Stimulated activated CD8-positive, alpha-beta memory T cell treated with anti-CD3 and anti-CD28 coated beads, Interleukin-12 subunit alpha, Interleukin-12 subunit beta, amount 100 ng/mL, for 24 hours (primary cell): ENCODE data around the gene POU3F2.

Source experiments
- DNase-seq: peaks from one replicate; pipeline ENCODE4 v3.0.0-alpha.2; 2020; ENCODE audit errors: extremely low read depth

The POU3F2 gene

DNA sequence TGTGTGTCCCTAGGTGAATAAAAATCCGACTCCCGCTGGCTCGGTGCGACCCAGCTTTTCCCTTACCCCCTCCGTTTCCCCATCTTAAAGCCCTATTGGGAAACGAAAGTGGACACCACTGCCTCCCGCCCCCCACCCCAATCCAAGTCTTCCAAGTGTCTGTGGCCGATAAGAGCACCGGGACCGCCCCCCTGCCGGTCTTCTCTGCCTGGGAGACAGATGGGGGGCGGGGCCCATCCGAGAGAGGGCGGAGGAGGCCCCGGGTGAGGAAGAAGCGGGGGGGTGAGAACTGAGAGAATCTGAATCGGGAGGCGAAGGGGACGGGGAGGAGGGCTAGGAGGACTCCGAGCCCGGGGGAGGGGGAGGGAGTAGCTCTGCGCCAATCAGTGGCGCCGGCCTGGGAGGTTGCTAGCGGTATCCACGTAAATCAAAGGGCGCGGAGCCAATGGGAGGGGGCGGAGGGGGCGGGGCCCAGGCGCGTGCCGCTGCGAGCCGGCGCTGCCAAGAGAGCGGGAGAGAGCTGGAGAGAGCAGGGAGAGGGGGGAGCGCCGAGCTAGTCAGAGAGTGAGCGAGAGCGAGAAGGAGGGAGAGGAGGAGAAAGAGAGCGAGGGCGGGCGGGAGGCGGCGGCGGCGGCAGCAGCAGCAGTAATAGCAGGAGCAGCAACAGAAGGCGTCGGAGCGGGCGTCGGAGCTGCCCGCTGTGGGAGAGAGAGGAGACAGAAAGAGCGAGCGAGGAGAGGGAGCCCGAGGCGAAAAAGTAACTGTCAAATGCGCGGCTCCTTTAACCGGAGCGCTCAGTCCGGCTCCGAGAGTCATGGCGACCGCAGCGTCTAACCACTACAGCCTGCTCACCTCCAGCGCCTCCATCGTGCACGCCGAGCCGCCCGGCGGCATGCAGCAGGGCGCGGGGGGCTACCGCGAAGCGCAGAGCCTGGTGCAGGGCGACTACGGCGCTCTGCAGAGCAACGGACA, at the start of gene POU3F2:
Gene POU3F2 (plus strand): TSS at position 515 of the 972 bp plus-strand sequence. CDS start 300 bp downstream, at position 815.
- peak; percentile 47 for DNase-seq

DNA sequence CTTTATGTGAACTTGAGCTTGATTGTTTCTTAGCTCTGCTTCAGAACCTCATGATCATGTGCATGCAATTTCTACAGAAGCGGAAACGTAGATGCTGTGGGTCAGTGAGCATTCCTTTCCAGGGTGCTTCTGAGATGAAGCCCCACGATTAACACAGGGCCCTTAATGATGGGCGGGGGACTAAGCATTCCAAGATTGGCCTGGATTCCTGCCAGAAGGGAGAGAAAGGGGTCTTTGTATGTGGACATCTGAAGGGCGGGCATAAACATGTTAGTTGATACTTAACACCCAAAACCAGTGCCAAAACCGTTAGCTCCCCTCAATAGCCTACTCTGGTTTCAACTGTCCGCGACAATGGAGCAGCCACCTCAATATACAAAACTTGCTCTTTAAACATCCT, 46.9 kb upstream of the POU3F2 start:
- DNase-seq = no peak

DNA sequence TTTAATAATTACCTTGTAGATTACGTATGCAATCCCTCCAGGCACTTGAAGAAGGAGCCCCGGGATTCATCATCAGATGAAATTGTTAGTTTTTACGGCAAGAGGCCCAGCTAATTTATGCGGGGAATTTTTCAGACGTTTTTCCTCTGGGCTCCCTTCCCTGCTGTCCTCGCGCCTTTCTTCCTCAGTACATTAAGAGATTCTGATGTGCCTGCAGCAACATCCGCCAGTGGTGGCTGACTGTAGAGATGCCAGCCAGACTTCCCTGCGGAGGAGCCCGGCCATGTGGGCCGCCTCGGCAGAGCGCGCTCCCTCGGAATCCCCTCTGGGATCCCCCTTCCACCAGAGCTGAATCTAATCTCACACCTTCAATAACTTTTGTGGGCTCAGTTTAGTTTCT, 46.4 kb upstream of the POU3F2 start:
- no peak for DNase-seq

DNA sequence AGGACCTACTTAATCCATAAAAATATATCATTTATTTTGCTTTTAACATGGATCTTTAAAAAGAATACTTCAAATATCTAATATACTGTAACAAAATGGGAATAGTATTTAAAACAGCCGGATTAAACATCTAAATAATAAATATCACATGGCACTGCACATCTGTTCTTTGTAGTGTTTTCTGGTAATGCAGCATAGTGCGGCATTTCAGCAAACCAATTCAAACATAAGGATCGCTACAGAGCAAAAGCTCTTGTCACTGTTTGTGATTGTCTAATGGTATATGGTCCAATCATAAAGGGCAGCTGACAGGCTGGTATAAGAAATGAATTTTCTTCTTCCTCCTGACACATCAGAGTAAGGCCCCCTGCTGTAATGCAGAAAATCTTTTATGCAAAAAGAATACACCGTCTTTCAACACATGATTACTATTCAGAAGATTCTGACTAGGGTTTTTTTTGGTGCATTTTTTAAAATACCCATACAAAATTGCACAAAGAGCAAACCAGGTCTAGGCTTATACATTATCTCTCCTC, 40.0 kb upstream of the POU3F2 start:
- no peak for DNase-seq

DNA sequence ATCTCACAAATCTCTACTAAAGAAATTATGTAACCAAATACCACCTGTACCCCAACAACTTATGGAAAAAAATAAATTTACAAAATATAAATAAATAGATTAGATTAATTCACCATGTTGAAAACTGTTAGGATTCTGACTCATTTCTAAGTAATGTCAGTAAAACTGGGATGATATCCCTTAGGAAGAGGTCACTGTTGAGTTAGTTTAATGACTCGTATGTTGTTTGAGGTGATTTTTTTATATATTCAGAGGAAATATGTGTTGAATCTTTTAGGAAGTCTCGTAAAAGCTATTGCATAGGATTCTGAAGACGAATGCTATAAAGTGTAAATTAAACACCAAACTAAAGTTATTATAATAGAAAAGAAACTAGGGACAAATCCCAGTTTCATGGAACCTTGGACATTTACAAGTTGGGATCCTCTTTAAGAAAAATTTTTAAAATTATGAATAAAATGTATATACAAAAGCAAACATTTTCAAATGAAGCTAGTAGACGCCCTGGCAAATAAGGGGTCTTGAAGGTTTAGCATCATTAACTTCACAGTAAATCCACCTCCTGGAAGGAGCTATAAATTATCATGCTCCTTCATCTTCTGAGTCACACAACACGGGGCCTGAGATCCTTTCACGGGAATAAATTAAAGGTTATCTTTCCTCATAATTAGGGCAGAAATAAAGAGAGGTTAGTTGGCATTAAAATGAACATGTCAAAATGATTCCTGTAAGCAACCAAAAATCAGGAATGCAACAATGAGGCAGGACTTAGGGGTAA, 37.0 kb upstream of the POU3F2 start:
- DNase-seq = no peak

DNA sequence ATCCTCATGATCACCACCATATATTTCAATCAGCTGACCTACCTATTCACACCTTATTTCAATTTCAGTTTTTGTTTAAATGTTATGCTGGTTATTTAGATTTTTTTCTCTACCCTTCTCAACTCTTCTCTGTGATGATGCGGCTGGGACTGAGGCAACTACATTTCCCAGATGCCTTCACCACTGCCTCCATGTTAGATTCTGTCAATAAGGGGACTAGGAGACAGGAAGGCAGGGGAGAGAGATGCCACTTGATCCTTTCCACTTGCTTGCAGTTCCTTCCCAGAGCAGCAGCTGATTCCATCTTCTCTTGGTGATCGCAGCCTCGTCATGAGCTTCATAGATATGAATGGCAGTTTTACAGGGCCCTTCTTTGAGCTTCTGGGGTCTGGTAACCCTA, 33.5 kb upstream of the POU3F2 start:
- no peak for DNase-seq

DNA sequence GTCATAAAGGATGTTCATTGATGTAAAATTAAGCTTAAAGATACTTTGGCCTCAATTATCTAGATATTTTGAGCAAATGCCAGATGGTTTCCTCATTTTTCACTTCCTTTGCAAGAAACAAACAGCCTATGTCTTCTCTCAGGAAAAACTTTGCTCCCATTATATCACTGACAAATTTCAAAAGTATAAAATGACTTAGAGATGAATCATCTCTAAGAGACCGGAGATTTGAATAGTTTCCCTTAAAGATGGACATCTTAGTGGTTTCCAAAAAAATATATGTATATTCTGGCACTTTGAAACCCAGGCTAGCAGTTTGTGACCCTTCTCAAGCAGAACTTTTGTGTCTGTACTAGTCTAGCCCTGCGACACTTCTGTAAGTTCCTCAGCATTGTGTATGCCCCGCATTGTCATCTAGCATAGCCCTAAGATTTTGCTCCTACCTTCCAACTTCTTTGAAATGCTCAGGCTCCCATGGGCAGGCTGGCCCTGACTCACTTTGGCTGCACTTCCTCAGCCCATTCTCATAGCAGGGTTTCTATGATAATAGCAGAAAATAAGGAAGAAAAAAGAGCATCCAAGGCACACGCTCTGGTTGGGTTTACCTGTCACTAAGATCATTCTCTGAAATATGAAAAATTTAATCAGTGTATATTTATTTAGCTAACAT, 25.7 kb upstream of the POU3F2 start:
- no peak for DNase-seq

DNA sequence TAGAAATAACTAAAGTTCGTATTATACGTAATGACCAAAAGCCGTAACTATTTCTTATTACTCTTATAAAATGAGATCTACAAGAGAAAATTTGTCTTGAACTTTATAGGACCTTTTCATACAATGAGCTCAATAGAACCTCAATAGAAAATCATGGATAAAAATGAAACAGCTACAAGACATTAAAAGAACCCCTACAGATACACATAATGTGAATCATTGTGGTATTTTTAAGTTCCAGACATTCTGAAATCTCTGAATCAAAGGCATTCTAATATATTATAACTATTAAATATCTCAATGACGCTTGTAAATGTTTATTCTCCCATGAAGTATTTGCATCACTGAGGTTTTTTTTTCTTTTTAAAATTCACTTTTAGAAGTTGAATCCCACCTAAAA, 22.2 kb upstream of the POU3F2 start:
- no peak for DNase-seq

DNA sequence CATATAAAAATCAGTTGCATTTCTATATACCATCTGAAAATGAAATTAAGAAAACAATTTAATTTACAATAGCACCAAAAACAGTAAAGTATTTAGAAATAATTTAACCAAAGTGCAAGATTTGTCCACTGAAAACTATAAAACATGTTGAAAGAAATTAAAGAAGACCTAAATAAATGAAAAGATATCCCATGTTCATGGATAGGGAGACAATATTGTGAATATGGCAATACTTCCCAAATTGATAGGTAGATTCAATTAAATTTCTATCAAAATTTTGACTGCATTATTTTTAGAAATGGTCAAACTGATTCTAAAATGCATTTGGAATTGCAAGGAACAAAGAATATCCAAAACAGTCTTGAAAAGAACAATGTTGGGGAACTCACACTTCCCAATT, 17.6 kb upstream of the POU3F2 start:
- no peak for DNase-seq

DNA sequence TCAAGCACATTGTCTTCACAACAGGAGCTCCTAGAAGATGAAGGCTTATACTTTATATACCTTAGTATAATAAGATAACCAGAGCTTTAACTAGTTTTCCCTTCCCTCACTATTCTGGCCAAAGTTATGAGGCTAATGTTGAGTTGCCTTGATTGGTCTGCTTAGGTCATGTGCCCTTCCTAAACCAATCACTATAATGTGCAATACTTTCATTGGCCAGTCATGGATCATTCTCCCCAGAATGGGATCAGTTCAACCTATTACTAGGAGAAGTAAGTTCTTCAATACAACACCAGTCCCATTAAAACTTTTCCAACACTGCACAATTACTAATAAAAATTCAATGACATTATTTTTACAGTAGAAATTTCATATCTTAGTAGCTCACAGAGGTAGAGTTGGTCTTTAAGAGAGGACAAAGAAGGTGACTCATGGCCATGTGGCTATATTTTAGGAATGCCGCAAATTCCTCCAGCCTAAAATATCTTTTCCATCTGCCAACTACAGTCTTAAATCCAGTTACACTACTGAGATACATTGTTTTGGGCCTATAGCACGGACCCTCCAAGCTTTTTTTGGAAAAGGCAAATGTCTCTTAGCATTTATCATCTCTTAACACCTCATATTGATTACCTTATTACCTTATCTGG, 12.5 kb upstream of the POU3F2 start:
- DNase-seq = no peak

DNA sequence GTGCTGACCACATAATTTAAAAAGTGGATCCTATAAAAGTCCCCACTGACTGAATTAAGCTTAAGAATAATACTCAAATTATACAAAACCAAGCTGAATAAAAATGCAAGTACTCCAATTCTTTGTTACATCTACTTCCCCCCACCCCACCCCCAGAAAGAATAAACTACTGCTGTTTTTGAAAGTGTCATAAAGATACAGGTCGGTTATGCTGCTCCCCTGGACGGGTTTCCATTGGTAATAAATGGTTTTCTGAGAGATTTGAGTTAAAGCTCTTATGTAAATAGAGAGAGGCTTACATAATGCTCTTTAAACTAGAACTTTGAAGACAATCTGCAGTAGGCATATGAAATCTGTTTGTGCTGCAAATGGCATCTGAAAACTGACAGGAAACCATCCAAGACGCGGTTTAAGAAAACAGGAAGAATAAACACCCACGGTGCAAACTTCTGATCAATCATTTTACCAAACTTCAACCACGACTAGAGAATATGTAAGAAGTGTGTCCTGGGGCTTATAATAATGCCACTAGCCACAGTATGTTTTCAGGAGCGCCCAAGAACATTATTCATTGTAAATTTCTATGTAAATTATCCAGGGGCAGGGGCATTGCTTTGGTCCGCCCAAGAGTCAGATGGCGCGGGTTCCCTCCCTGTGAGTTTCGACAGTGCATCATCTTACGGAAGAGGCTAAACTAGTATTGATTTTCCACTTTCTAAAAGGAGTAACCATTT, 10.8 kb upstream of the POU3F2 start:
- DNase-seq = no peak

DNA sequence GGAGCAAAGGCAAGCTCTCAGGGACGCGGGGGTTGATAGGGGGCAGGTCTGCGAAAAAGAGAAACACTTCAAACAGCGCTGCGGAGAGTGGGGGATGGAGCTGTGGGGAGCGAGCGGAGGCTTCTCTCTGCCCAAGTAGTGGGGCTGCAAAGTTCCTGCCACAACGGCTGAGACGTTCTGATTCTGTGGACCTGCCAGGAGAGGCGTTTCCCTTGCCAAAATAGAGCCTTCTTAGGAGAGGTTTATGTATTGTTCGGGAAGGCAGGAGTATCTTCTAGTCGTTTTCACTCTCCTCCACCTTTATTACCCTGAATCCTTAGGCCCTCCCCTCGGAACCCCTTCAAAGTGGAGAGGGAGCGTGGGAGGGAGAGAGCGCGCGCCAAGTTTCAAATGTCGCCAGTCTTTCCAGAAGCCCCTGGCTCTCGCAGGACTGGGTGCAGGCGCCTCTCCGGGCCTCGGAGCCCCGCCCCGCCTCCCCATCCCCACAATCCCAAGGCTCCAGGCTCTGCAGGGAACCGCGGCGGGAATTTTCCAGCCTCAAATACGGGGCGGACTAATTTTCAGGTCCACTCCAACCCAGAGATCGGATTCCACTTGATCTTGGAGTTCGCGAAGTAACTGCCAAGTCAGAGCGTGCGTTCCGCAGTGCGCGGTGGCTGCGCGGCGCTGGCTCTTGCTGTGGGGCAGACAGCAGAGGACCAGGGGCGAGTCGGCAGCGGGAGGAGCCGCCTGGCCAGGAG, 10.0 kb upstream of the POU3F2 start:
- DNase-seq = no peak

DNA sequence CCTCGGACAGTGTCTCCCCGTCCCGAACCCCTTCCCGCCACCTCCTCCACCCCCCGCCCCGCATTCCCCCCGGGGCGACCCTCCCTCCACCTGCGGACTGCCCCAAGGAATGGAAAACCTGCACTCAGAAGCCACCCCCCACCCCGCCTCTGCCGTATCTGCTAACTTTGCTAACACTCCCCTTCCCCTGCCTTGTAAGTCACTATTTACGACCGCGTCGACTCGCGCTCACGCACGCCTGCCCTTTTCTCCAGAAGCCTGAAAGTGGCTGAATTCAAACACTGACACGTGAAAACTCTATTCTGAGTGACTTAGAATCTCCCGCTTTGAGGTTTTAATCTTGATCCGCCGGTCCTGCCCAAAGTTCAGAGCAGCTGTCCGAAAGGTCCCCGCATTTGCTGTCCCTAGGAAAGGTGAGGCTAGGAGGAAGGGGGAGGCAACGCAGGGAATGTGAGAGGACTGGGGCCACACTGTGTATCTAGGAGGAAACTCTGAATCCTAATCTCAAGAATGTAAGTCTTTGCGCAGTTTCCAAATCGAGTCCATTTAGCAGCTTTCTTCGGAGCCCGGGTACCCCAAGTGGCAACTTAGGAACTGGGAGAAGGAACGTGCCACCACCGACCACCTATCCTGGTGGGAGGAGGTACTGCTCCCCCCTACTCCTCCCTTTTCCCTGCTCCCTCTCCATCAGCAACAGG, 9.3 kb upstream of the POU3F2 start:
- no peak for DNase-seq

DNA sequence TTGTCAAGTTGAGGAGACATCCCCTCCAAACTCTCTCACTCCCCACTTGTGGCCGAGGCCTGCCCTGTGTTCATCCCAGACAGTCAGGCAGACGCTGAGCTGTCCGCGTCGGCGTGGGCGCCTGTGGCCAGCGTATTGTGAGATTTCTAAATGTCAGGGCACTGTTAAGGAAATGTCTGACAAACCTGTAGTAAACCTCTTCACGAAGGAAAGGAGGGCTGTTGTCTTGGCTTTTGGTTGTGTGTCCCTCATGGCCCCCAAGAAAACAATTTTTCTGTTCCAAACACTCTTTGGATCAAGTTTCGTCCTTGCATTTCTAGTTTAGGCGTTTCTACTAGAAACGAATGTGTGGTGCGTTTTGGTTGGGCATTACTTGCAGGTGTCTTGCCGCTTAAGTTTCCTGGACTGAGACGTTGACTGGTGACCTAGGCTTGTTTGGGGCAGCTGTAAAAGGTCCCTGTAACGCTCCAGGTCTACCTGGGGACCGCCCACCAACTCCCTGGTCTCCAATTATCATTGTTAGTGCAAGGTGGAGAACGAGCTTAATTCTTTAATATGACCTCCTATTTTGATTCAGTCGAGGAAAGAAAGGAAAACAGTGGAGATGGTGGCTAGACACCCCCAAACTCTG, 8.7 kb upstream of the POU3F2 start:
- DNase-seq = no peak

DNA sequence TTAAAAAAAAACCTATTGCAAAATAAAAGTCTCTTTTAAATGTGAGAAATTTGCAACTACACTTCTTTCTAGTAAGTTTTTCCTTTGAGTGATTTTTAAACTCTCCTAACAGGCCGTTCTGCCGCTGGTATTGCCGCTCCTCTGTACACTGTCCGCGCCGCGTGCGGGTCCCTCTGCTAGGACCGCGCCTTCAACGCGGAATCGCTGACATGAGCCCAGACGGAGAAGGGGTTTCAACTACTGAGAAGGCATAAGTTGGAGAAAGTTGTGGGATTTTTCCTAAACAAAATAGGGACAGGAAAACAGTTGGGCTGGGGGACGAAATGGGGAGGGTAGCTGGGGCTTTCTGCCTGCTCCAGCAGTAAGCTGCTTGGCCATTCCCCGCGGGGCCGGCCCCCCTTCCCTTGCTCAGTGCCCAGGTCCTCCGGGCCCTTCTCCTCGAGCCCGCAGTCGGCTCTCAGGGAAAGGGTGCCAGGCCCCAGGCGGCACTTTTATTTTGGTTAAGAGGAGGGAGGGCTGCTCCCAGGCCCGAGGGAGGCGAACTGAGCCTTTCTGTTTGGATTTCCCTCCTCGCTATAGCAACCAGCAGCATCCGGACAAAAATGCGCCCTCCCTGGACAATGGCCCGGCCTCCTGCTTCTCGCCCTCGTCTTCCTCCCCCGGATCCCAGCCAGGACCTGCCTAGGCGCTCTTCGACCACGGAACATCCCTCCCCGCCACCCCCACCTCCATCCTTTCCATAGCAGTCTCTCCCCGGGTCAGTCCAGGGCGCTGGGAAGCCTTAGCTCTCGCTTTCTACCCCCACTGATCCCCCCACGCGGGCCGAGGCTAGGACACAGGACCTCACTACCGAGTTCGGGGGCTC, 6.8 kb upstream of the POU3F2 start:
- no peak for DNase-seq

DNA sequence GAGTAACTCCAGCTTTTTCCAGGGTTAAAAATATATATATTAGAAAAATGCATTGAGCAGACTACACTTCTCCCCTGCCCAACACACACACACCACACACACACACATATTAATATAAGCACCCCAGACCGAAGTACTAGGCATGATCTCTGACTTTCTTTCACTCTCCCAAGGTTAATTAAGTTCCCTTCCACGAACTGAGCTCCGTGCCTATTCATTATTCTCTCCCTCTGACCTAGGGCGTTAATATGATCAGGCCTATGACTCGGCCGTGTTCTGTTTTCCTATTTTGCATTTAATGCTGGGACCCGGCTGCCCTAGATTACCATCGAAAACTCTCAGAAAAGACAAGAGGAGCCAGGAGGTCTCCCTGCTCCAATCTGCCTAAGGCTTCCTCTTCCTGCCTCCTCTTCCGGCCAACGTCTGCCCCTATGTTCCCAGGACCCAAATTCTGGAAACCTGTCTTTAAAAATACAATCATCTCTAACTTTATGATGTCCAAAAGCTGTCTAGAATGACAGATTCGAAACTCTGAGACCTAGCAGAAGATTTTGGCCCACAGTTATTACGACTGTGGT, 6.1 kb upstream of the POU3F2 start:
- no peak for DNase-seq

DNA sequence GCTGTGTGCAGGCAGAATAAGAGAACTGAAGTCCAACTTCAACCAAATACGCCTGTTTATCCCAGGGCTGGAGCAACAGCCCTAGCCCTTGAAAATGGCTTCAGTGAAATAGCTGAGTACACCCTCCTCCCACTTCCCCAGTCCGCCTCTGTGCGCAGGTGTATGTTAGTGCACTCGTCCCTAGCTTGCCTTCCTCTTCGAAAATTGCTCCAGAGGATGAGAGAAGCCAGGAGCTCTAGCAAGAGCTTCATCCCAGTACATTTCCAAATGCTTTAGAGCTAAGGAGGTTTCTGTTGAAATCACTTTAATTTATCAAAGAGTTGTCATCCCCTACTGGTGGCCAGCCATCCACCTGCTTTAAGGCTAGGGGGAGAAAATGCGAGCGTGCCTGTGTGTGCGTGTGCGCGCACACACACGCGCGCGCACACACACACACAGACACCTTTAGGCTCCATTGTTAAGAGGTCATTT, 5.4 kb upstream of the POU3F2 start:
- DNase-seq = no peak

DNA sequence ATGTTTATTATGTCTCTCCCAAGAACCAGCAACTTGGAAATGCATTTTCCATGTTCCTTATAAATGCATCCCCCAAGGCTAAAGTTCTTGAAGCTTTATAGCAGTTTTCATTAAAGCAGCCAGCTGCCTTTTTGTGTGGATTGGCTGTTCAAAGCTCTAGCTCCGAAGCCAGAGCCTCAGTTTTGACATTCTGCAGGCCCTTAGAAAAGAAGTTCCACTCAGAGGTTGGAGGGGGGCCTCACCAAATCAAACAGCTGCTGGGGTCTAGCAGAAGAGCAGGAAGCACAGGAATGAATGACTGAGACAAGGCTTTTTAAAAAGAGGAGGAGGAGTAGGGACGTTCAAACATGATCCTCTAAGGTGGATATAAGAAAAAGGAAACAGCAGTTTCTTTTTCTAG, 4.2 kb upstream of the POU3F2 start:
- no peak for DNase-seq
